Breast epithelium (tissue), 3 donors: Measurements from ENCODE around the gene GSC.

ENCODE experiments used
- POLR2A ChIP-seq: fragments of 450-650 bp; IDR thresholded peaks from one replicate; pipeline ENCODE4 v1.6.1; 2016; ENCODE audit warnings: antibody characterized with exemption, mild to moderate bottlenecking, moderate library complexity
- POLR2AphosphoS5 ChIP-seq, 3 donors: sonication (generic); formaldehyde crosslinking; IDR thresholded peaks; one replicate each; pipeline ENCODE4 v1.6.1; 2017; ENCODE audit warnings: antibody characterized with exemption in 3 of 3

GRCh38 chr14:94816113-94816512, 46.2 kb upstream of the GSC start:
- TF ChIP-seq POLR2A (no peak), POLR2AphosphoS5 (IDR thresholded peaks at IDR 0.05) (no peak)
